Right atrium auricular region (tissue), 2 donors: ENCODE results near the gene CUX1. TPM values are rescaled to one million over a fixed set of nuclear protein-coding genes. Genes with fewer than 3 reads are reported as not detected.
A peak's percentile ranks its signal among the peaks of the same experiment; 100 is the strongest.

ENCODE experiments used
- DNase-seq: peaks from one replicate; pipeline ENCODE4 v3.0.0-alpha.2; 2019; ENCODE audit warnings: low spot score
- H3K27ac ChIP-seq, 2 donors: fragments of 200-600 bp; sonication (generic); 1 replicate in 1 of 2; 2 replicates in 1 of 2; pipeline ENCODE4 v1.5.1; 2016 to 2019
- H3K27me3 ChIP-seq, 2 donors: fragments of 200-600 bp; sonication (generic); one replicate each; pipeline versions ENCODE4 v1.5.1 to v1.6.0; 2017 to 2019
- H3K36me3 ChIP-seq: fragments of 200-600 bp; sonication (generic); one replicate; pipeline ENCODE4 v1.5.1; 2016
- H3K4me1 ChIP-seq, 2 donors: fragments of 200-600 bp; sonication (generic); one replicate each; pipeline versions ENCODE4 v1.5.1 to v1.6.0; 2017 to 2019
- H3K4me3 ChIP-seq, 2 donors: fragments of 200-600 bp; sonication (generic); 1 replicate in 1 of 2; 2 replicates in 1 of 2; pipeline ENCODE4 v1.5.1; 2017 to 2019; ENCODE audit warnings: mild to moderate bottlenecking in 1 of 2, moderate library complexity in 1 of 2
- H3K9me3 ChIP-seq, 2 donors: fragments of 200-600 bp; sonication (generic); one replicate each; pipeline ENCODE4 v1.5.1; 2019
- CTCF ChIP-seq, 2 donors: fragments of 200-600 bp; sonication (generic); IDR thresholded peaks; one replicate each; pipeline ENCODE4 v1.5.1; 2019; ENCODE audit warnings: antibody characterized with exemption in 2 of 2
- total RNA-seq, 2 donors: library from RNA; depleted of rRNA; stranded (reverse); fragments of >200 nt; gene quantifications; one replicate each; pipeline ENCODE4 v1.1.0, GENCODE V29; 2016

CUX1 gene
- total RNA-seq, 2 donors from 2014 or later: 71.1 to 94.4 TPM

DNA sequence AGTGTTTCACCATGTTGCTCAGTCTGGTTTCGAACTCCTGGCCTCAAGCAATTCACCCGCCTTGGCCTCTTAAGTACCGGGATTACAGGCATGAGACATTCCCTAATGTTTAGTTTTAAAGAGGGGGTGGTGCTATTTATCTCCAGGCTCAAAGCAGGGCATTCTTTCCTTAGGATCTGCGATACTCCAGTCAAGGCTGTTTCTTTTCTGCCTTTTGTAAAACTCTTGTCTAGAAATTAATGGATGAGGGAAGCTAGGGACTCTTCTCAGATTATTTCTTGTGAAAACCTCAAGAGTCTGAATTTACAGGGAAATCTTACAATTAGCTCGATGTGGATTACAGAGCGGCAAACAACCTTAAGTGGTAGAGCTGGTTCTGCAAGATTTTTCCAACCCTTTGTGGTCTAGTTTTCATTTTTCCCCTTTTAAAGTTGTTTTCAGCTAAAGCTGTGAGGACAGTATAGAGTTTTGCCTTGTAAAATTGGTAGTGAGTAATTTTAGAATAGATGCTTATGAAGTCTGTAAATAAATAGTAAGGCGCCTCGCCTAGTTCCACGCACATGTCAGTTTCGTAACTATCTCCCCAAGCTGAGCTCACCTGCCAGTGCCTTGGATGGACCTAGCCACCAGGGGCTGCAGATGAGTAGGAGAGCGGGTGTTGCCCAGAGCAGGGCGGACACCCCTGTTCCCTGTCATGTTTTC is 53.1 kb downstream of the CUX1 start:
- Histone ChIP-seq H3K4me1 (peaks cover 0 to 48% of the 10 kb centered on the region in 2 donors), H3K9me3 (no peaks in the 10 kb centered on the region), H3K36me3 (no peaks in the 10 kb centered on the region), H3K27me3 (no peaks in the 10 kb centered on the region), H3K4me3 (no peak overlapping the region), H3K27ac (peak overlapping the region; percentile 12 to 24)
- TF ChIP-seq CTCF (IDR thresholded peaks at IDR 0.05): peak in 1 of 2 donors; percentile 20
- DNase-seq: no peak

GRCh38 chr7:101871351-101871750 is 53.9 kb downstream of the CUX1 start:
- no peak overlapping the region for H3K4me3 ChIP-seq
- H3K27ac ChIP-seq: no peak overlapping the region
- no peak for DNase-seq
- no peaks in the 10 kb centered on the region for H3K36me3 ChIP-seq
- TF ChIP-seq CTCF (IDR thresholded peaks at IDR 0.05): no peak
- no peaks in the 10 kb centered on the region for H3K27me3 ChIP-seq
- H3K4me1 ChIP-seq: peaks cover 0 to 48% of the 10 kb centered on the region in 2 donors
- H3K9me3 ChIP-seq: no peaks in the 10 kb centered on the region

- Histone ChIP-seq H3K9me3 (no peaks in the 10 kb centered on the region), H3K4me3 (no peak overlapping the region), H3K36me3 (no peaks in the 10 kb centered on the region), H3K4me1 (peaks cover 0 to 51% of the 10 kb centered on the region in 2 donors), H3K27me3 (no peaks in the 10 kb centered on the region), H3K27ac (peak overlapping the region; percentile 75 to 77)
- TF ChIP-seq CTCF (IDR thresholded peaks at IDR 0.05): no peak
- DNase-seq: no peak
These were observed 56.6 kb downstream of the CUX1 start for GRCh38 chr7:101874028-101874427.

GRCh38 chr7:101875283-101875846 is 57.9 kb downstream of the CUX1 start:
- no peak for DNase-seq
- TF ChIP-seq CTCF (IDR thresholded peaks at IDR 0.05): no peak
- H3K9me3 ChIP-seq: no peaks in the 10 kb centered on the region
- H3K4me3 ChIP-seq: peak overlapping the region in 1 of 2 donors; percentile 18
- peaks cover 0 to 49% of the 10 kb centered on the region in 2 donors for H3K4me1 ChIP-seq
- H3K27ac ChIP-seq: peak overlapping the region; percentile 75 to 77
- no peaks in the 10 kb centered on the region for H3K36me3 ChIP-seq
- no peaks in the 10 kb centered on the region for H3K27me3 ChIP-seq

DNA sequence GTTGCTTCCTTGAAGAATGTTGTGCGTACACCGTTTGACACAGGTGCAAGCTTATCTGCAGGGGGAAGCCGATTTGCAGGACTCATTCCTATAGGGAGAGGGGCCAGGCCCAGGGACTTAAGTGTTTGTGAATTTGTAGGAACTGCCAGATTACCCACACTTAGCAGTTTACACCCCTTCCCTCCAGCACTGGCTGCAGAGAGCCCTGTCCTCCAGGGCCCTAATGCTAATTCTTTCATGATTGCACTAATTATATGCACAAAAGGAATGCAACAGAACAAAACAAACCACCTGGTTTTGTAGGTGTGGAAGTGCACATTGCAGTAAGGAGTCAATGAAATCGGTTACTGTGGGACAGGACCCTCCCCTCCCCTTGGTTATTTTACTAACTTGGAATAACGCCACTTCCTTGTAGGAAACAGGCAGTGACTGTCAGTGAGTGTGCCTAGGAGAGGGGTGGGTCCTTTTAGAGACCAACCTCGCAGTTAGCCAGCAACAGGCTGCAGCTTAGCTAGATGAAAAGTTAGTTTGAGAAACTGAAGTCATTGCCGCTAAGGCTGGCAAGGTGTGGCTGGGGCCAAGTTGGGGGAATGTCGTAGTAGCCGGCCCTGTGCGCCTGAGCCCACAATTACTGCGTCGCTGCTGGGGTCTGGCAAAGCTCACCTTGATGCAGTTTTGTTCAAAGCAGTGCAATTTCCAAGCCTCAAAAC is 60.6 kb downstream of the CUX1 start:
- no peaks in the 10 kb centered on the region for H3K9me3 ChIP-seq
- no peak for TF ChIP-seq CTCF (IDR thresholded peaks at IDR 0.05)
- H3K36me3 ChIP-seq: no peaks in the 10 kb centered on the region
- peaks cover 0 to 73% of the 10 kb centered on the region in 2 donors for H3K4me1 ChIP-seq
- H3K27ac ChIP-seq: no peak overlapping the region
- no peak for DNase-seq
- H3K4me3 ChIP-seq: no peak overlapping the region
- H3K27me3 ChIP-seq: no peaks in the 10 kb centered on the region
